Stimulated activated CD8-positive, alpha-beta memory T cell treated with anti-CD3 and anti-CD28 coated beads, Interleukin-15, amount 100 ng/mL, for 4 hours (primary cell): Measurements from ENCODE around the gene PDLIM7.

Source experiments
- DNase-seq, 2 donors: peaks; one replicate each; pipeline ENCODE4 v3.0.0-alpha.2; 2020; ENCODE audit warnings: low read depth in 2 of 2

Gene PDLIM7

GRCh38 chr5:177457852-177458681, 39.3 kb downstream of the PDLIM7 start:
- no peak for DNase-seq

- no peak for DNase-seq
Measured at GRCh38 chr5:177456976-177457851, 40.2 kb downstream of the PDLIM7 start.

- no peak for DNase-seq
Measured at GRCh38 chr5:177456591-177456964, 40.8 kb downstream of the PDLIM7 start.

- peak; percentile 80 to 86 for DNase-seq
Measured at GRCh38 chr5:177455661-177456590, 41.5 kb downstream of the PDLIM7 start.

- peak; percentile 85 to 86 for DNase-seq
Measured at GRCh38 chr5:177455036-177455660, 42.3 kb downstream of the PDLIM7 start.

- peak; percentile 86 to 92 for DNase-seq
Measured at GRCh38 chr5:177454397-177455035, 42.9 kb downstream of the PDLIM7 start.

GRCh38 chr5:177453852-177454396, 43.5 kb downstream of the PDLIM7 start:
- DNase-seq, result no peak

GRCh38 chr5:177452688-177453638, 44.4 kb downstream of the PDLIM7 start:
- no peak for DNase-seq

GRCh38 chr5:177450667-177451424, 46.6 kb downstream of the PDLIM7 start:
- DNase-seq, result no peak

- DNase-seq, result no peak
Measured at GRCh38 chr5:177449140-177450061, 48.0 kb downstream of the PDLIM7 start.

GRCh38 chr5:177448244-177448950, 49.0 kb downstream of the PDLIM7 start:
- DNase-seq, result no peak

GRCh38 chr5:177447611-177448243, 49.7 kb downstream of the PDLIM7 start:
- no peak for DNase-seq

- DNase-seq, result peak in 1 of 2 donors; percentile 53
Measured at GRCh38 chr5:177447066-177447610, 50.3 kb downstream of the PDLIM7 start.

- DNase-seq, result peak in 1 of 2 donors; percentile 63
Measured at GRCh38 chr5:177446200-177447065, 51.0 kb downstream of the PDLIM7 start, which contains the start of gene PRR7. Gene PRR7, plus strand, starts transcription at chr5:177446814. Its CDS starts 8,254 bp downstream, at chr5:177455068.

- no peak for DNase-seq
Measured at GRCh38 chr5:177445917-177446199, 51.5 kb downstream of the PDLIM7 start.
